GM18951 (cell line): Measurements from ENCODE around the gene COL6A1.
"Not testable (repeated sequence)": the region's sequence is repeated elsewhere in the genome, so short reads cannot be mapped to it uniquely, and the experiment has no call there.

Experiments used
- POLR2A ChIP-seq: IDR thresholded peaks from 4 replicates; pipeline ENCODE4 v1.6.1; 2011; ENCODE audit warnings: mild to moderate bottlenecking; ENCODE audit not compliant: insufficient read length, insufficient read depth; ENCODE audit errors: extremely low read depth
- in situ Hi-C: fragments of 300-500 bp; cut with MboI; formaldehyde crosslinking; loops from one replicate; pipeline ENCODE4 v1.12.0; 2022; ENCODE audit warnings: low sequenced_read_pairs, mixed read lengths, inconsistent platforms; ENCODE audit not compliant: unreplicated experiment

COL6A1 gene

DNA sequence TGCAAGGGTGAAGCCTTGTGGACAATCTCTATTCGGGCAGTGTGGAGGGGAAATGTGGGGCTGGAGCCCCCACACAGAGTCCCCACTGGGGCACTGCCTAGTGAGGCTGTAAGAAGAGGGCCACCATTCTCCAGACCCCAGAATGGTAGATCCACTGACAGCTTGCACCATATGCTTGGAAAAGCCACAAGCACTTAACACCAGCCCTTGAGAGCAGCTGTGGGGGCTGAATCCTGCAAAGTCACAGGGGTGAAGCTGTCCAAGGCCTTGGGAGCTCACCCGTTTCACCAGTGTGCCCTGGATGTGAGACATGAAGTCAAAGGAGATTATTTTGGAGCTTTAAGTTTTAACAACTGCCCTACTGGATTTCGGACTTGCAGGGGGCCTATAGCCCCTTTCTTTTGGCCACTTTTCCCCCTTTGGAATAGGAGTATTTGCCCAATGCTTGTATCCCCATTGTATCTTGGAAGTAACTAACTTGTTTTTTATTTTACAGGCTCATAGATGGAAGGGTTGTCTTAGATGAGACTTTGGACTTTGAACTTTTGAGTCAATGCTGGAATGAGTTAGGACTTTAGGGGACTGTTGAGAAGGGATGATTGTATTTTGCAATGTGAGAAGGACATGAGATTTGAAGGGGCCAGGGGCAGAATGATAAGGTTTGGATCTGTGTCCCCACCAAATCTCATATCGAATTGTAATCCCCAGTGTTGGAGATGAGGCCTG lies 16.3 kb upstream of the COL6A1 start:
- TF ChIP-seq POLR2A, result no peak
- in situ Hi-C loops, result no loop called here

DNA sequence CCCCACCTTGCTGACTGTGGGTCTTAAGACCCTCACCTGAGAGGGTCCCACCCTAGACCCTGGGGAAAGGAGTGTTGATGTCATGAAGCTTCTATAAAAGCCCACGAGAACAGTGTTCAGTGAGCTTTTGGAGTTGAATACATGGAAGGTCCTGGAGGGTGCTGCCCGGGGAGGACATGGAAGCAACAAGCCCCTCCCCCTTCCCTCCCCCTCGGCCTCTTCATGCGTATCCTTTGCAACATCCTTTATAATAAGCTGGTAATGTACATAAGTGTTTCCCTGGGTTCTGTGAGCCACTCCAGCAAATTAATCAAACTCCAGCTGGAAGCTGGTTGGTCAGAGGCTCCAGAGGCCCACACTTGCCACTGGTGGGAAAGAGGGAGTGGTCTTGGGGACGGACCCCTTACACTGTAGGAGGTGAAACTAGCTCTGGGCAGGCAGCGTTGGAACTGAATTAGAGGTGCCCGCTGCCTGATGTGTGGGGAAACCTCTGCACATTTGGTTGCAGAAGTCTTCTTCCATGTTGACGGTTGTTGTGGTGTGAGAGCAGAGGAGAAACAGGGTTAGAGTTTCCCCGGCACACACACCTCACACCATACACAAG lies 14.7 kb upstream of the COL6A1 start:
- TF ChIP-seq POLR2A, result no peak
- in situ Hi-C loops, result no loop called here

DNA sequence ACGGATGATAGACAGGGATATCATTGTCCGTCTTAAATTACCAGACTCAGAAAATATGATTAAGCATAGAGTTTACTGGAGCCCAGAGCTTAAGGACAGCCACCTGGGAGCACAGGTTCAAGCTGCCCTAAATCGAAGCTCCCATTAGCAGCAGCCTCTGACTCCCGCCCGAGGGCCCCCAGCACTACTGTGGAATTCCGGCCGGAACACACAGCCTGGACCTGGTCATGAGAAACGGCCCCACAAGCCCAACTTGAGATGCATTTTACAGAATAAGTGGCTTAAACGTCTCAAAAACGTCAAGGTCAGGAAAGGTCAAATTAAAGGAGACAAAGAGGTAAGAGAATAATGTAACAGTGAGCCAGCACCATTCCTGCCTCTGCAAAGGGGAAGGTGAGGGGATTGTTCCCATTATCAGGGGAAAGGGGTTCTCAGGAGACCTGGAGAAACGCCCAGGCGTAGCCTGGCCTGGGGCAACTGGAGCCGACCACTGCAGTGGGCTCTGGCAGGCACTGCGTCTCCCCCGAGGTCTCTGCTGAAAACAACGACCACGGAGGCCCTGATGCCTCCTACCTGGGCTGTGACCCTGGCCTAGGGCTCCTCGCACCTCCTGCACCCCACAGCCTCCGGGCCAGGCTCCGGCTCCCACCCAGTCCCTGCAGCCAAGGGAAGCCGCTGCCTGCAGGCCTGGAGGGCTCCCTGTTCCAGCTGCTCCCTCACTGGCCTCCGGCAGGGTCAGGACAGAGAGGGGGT lies 11.5 kb upstream of the COL6A1 start:
- no peak for TF ChIP-seq POLR2A
- in situ Hi-C loops, result no loop called here

DNA sequence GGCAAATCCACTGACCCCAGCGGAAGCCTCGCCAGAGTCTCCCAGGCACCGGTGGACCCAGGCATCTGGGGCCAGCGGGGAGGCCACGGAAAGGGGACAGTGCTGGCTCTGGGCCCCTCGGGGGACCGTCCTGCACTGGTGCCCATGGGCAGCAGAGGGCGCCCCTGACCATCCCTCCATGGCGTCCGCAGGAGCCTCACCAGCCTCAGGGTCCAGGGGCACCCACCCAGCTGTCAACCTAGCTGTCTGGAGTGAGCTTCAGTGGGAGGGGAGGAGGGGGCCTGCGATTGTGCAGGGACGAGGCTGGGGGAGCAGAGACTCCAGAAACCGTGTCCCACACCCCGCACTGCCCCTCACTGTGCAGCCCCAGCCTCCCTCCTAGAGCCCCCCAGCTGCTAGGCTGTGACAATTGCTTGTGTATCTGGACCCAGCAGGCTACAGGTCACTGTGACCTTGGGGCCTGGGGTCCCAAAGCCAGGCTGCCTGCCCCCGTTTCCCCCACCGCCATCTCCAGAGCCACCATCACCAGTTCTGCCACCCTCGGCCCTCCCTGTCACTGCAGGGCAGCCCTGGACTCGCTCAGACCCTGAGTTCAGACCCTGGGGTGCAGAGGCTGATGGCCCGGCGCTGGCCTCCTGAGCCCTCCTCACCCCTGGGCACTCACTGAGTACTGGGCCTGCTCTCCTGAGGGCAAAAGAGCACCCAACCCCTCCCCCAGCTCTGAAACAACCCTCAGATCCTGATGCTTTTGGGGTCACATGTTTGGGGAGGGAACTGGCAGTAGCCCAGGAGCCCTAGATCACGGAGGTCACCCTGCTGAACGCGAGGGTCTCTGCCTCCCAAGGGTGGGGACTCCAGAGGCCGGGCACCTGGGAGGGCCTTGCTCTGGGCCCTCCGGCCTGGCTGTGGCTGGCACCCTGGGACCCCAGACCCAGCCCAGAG lies 10.6 kb upstream of the COL6A1 start:
- TF ChIP-seq POLR2A, result no peak
- in situ Hi-C loops, result no loop called here

DNA sequence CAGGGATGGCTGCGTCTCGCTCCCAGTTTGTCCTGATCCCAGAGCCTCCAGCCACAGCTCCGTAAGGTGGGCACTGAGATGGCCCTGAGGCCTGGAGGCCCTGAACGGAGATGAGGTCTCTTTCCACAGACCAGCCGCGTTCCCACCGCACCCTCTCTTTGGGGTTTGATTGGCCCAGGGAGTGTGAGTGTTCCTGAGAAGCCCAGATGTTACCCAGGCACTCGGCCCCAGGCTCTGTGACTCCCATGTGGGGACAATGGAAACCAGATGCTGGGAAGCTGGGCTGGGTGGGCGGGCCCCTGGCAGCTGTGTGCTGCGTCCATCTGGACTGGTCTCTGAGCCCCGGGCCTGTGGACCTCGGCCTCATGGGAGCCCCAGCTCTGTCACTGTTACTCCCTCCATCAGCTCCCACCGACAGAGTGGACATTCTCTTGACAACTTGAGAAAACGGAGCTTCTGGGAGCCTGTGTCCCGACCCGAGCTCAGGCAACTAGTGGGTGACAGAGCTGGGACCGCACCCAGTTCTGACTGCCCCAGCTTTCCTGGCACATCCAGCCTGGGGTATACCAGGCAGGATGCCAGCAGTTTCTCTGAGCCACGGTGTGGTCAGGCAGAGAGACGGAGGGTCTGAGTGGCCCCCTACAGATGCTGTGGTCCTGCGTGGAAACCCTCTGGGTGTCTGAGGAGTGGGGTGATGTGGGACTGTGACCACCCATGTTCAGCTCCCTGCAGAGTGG lies 9.8 kb upstream of the COL6A1 start:
- in situ Hi-C loops, result no loop called here
- no peak for TF ChIP-seq POLR2A

DNA sequence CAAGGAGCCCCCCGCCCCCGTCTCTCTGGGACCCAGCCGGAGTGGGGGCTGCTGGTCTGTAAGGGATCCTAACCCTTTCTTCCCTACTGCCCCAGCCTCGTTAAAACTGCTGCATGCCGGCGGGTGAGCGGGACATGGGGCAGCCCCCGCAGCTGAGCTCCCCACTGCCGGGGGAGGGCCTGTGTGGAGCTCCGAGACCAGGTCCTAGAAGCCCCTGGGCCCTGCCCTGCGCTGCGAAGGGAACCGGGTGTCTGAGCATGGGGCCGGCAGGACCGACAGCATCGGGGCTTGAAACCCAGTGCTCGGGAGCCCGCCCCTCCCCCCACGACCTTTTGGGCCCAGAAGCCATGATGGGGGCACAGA lies 9.2 kb upstream of the COL6A1 start:
- in situ Hi-C loops, result no loop called here
- no peak for TF ChIP-seq POLR2A

DNA sequence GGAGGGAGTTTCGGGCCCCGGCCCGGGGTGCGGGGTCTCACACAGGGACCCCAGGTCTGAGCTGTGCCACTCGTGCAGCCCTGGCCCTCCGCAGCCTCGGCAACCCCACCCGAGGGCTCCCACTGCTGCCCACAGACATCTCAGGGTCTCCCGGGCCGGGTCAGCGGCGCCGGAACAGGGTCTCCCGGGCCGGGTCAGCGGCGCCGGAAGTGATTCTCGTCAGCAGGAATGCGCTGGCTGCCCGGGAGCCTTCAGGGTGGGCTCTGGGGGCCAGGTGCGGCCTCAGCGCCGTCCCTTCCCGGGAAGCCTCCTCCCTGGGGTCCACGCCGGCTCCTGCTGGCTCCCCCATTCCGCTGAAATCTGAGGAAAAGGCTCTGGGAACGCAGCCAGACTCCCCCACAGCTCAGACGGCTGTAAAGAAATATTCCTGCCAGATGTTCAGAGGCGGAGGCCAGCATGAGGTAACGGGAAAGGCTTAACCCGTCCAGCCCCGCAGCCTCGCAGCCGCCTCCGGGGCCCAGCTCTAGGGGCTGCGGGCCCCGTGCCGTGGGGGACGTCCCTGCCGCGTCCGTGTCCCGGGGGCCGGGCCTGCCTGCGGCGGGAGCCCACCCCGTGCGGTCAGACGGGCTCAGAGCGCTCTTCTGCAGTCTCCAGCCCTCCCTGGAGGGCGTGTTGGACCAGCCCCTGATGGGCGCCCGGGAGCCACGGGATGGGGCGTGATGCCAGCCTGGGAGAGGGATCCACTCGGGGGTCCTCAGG lies 8.7 kb upstream of the COL6A1 start:
- no peak for TF ChIP-seq POLR2A
- in situ Hi-C loops, result no loop called here

DNA sequence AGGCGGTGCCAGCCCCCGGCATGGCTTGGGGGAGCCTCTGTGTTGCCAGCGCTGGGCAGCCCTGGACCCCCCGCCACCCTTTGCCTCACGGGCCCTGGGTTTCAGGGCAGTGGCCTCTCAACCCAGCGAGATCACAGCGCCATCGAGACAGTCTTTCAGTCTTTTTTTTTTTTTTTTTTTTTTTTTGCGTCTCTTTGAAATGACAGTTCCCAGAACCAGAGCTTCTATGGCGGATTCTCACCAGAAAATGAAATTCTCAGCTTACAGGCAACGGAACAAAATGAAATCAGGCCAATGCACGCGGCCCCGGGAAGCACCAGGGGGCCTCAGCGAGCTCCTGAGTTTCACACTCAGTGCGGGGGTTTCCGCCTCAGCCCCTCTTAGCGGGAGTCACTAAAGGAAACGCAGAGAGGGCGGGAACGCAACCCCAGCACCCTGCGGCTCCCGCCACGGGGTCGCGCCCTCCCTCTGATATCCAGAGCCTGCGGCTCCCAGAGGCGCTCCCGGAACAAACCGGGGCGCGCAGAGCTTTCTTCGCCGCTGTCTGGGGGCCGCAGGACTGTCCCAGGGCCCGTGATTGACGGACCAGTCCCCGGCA lies 8.0 kb upstream of the COL6A1 start:
- no peak for TF ChIP-seq POLR2A
- in situ Hi-C loops, result no loop called here

DNA sequence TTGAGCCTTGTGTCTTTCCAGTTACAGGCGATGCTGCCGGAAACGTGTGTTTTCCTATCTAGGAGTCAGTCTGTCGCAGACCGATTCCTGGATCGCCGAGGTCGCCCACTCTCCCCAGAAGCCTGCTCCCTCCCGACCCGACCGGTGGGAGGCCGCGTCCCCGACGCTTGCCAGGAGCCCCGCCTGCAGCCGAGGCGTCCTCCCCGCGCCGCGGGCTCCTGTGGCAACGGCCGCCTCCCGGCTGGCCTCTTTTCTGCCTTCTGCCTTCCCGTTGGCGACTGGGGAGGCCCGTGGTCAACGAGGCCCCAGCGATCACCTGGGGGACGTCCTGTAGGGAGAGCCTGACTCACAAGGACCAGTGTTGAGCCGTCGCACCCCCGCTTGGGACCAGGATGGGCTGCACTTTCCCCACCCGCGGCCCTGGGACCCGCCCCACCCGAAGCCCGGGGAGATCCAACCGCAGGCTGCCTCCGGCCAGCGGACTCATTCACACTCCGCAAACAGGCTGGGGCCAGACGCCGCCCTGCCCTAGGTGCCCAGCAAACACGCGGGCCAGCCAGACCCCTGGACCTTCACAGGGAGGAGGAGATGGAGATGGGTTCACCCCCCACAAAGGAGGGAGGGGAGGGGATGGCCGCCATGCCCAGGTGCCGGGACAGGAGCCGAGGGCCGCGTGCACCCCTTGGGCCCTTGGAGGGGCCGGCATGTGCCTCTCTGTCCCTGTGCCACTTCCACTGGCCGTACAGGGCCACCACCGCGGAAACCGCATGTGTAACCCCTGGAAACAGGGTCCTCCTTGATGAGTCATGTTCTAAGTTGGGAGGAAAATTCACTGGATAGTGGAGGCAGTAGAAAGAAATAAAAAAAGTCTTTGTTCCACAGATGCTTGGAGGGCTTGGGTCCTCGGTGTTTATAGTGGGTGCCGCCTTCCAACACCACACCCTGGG lies 7.2 kb upstream of the COL6A1 start:
- in situ Hi-C loops, result no loop called here
- no peak for TF ChIP-seq POLR2A

DNA sequence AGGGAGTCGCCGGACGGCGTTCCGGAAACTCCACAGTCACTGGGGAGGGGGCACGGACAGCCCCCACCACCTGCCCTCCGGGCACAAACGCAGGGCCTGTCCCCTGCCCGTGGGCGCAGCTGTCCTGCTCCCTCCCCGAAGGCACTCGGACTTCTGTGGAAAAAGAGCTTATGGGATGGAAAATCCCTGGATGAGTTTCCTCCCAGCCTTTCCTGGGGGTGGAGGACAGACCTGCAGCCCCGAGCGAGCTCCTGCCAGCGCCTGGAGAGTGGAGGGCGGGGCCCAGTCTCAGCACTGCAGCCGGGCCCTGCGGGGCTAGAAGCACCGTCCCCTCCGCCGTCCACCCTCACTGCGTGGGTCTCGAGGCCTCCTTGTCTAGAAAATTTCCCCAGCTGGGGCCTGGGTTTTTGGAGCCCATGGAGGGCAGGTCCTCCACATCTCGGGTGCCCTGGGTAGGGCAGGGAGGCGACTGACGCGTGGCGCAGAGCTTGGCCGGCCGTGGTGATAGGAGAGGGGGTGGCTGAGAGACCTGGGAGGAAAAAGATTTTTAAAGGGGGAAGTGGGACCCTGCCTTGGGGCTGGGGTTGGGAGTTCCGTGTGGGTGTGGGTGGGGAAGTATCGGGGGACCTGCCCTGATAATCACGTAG lies 6.4 kb upstream of the COL6A1 start:
- in situ Hi-C loops, result no loop called here
- no peak for TF ChIP-seq POLR2A

DNA sequence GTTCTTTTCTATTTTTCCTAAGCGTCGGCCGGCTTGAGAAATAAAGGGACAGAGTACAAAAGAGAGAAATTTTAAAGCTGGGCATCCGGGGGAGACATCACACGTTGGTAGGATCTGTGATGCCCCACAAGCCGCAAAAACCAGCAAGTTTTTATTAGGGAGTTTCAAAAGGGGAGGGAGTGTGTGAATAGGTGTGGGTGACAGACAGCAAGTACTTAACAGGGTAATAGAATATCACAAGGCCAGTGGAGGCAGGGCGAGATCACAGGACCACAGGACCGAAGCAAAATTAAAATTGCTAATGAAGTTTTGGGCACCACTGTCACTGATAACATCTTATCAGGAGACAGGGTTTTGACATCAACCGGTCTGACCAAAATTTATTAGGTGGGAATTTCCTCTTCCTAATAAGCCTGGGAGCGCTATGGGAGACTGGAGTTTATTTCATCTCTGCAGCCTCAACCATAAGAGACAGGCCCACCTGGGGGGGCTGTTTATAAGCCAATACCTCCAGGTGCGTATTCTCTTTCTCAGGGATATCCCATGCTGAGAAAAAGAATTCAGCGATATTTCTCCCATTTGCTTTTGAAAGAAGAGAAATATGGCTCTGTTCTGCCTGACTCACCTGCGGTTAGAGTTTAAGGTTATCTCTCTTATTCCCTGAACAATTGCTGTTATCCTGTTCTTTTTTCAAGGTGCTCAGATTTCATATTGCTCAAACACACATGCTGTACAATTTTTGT lies 5.7 kb upstream of the COL6A1 start:
- in situ Hi-C loops, result not testable (repeated sequence)
